GM18517 (cell line): ENCODE measurements around the gene GSAP.

Experiments used
- ATAC-seq: cut with Tn5 transposase; IDR thresholded peaks from one replicate; pipeline ENCODE4 v1.9.1; 2021; ENCODE audit warnings: mild to moderate bottlenecking, moderate library complexity; ENCODE audit not compliant: unreplicated experiment

The GSAP gene

GRCh38 chr7:77409005-77409738 lies 7.0 kb downstream of the GSAP start:
- no peak for ATAC-seq

GRCh38 chr7:77407906-77408305 lies 8.2 kb downstream of the GSAP start:
- ATAC-seq, result no peak

GRCh38 chr7:77406421-77406820 lies 9.7 kb downstream of the GSAP start:
- no peak for ATAC-seq

GRCh38 chr7:77404641-77405040 lies 11.5 kb downstream of the GSAP start:
- ATAC-seq, result no peak

- ATAC-seq, result no peak
Measured at GRCh38 chr7:77403957-77404356, 12.2 kb downstream of the GSAP start.

- ATAC-seq, result no peak
Measured at GRCh38 chr7:77402818-77403217, 13.3 kb downstream of the GSAP start.

- ATAC-seq, result no peak
Measured at GRCh38 chr7:77401002-77401401, 15.1 kb downstream of the GSAP start.

GRCh38 chr7:77399816-77400215 lies 16.3 kb downstream of the GSAP start:
- no peak for ATAC-seq

- ATAC-seq, result no peak
Measured at GRCh38 chr7:77396894-77397547, 19.1 kb downstream of the GSAP start.

GRCh38 chr7:77395626-77396025 lies 20.5 kb downstream of the GSAP start:
- ATAC-seq, result no peak

GRCh38 chr7:77393954-77394353 lies 22.2 kb downstream of the GSAP start:
- no peak for ATAC-seq

GRCh38 chr7:77393261-77393660 lies 22.9 kb downstream of the GSAP start:
- ATAC-seq, result peak; percentile 94

GRCh38 chr7:77391230-77391629 lies 24.9 kb downstream of the GSAP start:
- ATAC-seq, result no peak

- no peak for ATAC-seq
Measured at GRCh38 chr7:77388055-77388641, 28.0 kb downstream of the GSAP start.

GRCh38 chr7:77386165-77386822 lies 29.9 kb downstream of the GSAP start:
- ATAC-seq, result no peak

GRCh38 chr7:77383333-77383740 lies 32.8 kb downstream of the GSAP start:
- no peak for ATAC-seq

- ATAC-seq, result no peak
Measured at GRCh38 chr7:77382532-77382931, 33.6 kb downstream of the GSAP start.

GRCh38 chr7:77378584-77378983 lies 37.6 kb downstream of the GSAP start:
- ATAC-seq, result no peak

GRCh38 chr7:77370606-77371005 lies 45.5 kb downstream of the GSAP start:
- ATAC-seq, result peak; percentile 57

- no peak for ATAC-seq
Measured at GRCh38 chr7:77368974-77369373, 47.2 kb downstream of the GSAP start.

GRCh38 chr7:77367976-77368375 lies 48.2 kb downstream of the GSAP start:
- no peak for ATAC-seq

- no peak for ATAC-seq
Measured at GRCh38 chr7:77362905-77363304, 53.2 kb downstream of the GSAP start.
